Epidermal melanocyte (primary cell): ENCODE data around the gene POLA2.
"Not testable (repeated sequence)": the region's sequence is repeated elsewhere in the genome, so short reads cannot be mapped to it uniquely, and the experiment has no call there.

Experiments used
- DNase-seq: peaks from one replicate; pipeline ENCODE4 v3.0.0; 2011; ENCODE audit warnings: low spot score; ENCODE audit not compliant: insufficient read length

POLA2 gene

GRCh38 chr11:65261591-65262380 is at the start of gene POLA2:
Gene POLA2 (plus strand): TSS chr11:65261962. CDS start chr11:65262293, 331 bp downstream.
- peak; percentile 92 for DNase-seq

GRCh38 chr11:65212226-65212801 is 49.4 kb upstream of the POLA2 start:
- DNase-seq: no peak

- DNase-seq: no peak
Observed at GRCh38 chr11:65213322-65214211, 48.2 kb upstream of the POLA2 start.

GRCh38 chr11:65214212-65214845 is 47.4 kb upstream of the POLA2 start:
- DNase-seq: no peak

- no peak for DNase-seq
Observed at GRCh38 chr11:65215441-65216076, 46.2 kb upstream of the POLA2 start.

- no peak for DNase-seq
Observed at GRCh38 chr11:65216830-65217229, 44.9 kb upstream of the POLA2 start.

- no peak for DNase-seq
Observed at GRCh38 chr11:65217441-65218423, 44.0 kb upstream of the POLA2 start.

GRCh38 chr11:65218446-65218845 is 43.3 kb upstream of the POLA2 start:
- no peak for DNase-seq

GRCh38 chr11:65219930-65220213 is 41.9 kb upstream of the POLA2 start:
- peak; percentile 43 for DNase-seq

GRCh38 chr11:65221026-65221425 is 40.7 kb upstream of the POLA2 start:
- DNase-seq: no peak

GRCh38 chr11:65223011-65223410 is 38.8 kb upstream of the POLA2 start:
- no peak for DNase-seq

GRCh38 chr11:65224930-65225278 is 36.9 kb upstream of the POLA2 start:
- no peak for DNase-seq

- peak; percentile 50 for DNase-seq
Observed at GRCh38 chr11:65225279-65226102, 36.3 kb upstream of the POLA2 start.

- no peak for DNase-seq
Observed at GRCh38 chr11:65226103-65226442, 35.7 kb upstream of the POLA2 start.

- no peak for DNase-seq
Observed at GRCh38 chr11:65227879-65228278, 33.9 kb upstream of the POLA2 start.

- no peak for DNase-seq
Observed at GRCh38 chr11:65236194-65237059, 25.3 kb upstream of the POLA2 start.

- not testable (repeated sequence) for DNase-seq
Observed at GRCh38 chr11:65238302-65238701, 23.5 kb upstream of the POLA2 start.

- DNase-seq: no peak
Observed at GRCh38 chr11:65241134-65241533, 20.6 kb upstream of the POLA2 start.
